Stimulated activated CD8-positive, alpha-beta memory T cell treated with anti-CD3 and anti-CD28 coated beads, Interleukin-12 subunit alpha, Interleukin-12 subunit beta, amount 100 ng/mL, for 24 hours (primary cell): ENCODE data around the gene STAT4.
A peak's percentile ranks its signal among the peaks of the same experiment; 100 is the strongest.

Source experiments
- DNase-seq: peaks from one replicate; pipeline ENCODE4 v3.0.0-alpha.2; 2020; ENCODE audit errors: extremely low read depth

STAT4 gene

GRCh38 chr2:191043438-191043837 lies 107.4 kb downstream of the STAT4 start:
- DNase-seq: no peak

- DNase-seq: no peak
Measured at GRCh38 chr2:191041418-191042161, 109.2 kb downstream of the STAT4 start.

GRCh38 chr2:191039616-191040015 lies 111.2 kb downstream of the STAT4 start:
- DNase-seq: no peak

GRCh38 chr2:191038741-191039140 lies 112.1 kb downstream of the STAT4 start:
- no peak for DNase-seq

GRCh38 chr2:191038241-191038725 lies 112.5 kb downstream of the STAT4 start:
- DNase-seq: no peak

- no peak for DNase-seq
Measured at GRCh38 chr2:191037351-191037750, 113.4 kb downstream of the STAT4 start.

- no peak for DNase-seq
Measured at GRCh38 chr2:191036363-191036762, 114.4 kb downstream of the STAT4 start.

- DNase-seq: no peak
Measured at GRCh38 chr2:191032588-191033429, 118.0 kb downstream of the STAT4 start.

GRCh38 chr2:191031256-191031655 lies 119.5 kb downstream of the STAT4 start:
- DNase-seq: no peak

GRCh38 chr2:191030521-191031154 lies 120.2 kb downstream of the STAT4 start:
- no peak for DNase-seq

GRCh38 chr2:191029280-191029950 lies 121.4 kb downstream of the STAT4 start:
- no peak for DNase-seq

GRCh38 chr2:191026377-191026776 lies 124.4 kb downstream of the STAT4 start:
- no peak for DNase-seq

- DNase-seq: no peak
Measured at GRCh38 chr2:191025135-191025534, 125.7 kb downstream of the STAT4 start.

- DNase-seq: no peak
Measured at GRCh38 chr2:191023235-191023679, 127.5 kb downstream of the STAT4 start.

GRCh38 chr2:191020742-191021381 lies 129.9 kb downstream of the STAT4 start:
- no peak for DNase-seq

GRCh38 chr2:191020221-191020741 lies 130.5 kb downstream of the STAT4 start:
- peak; percentile 86 for DNase-seq

- DNase-seq: no peak
Measured at GRCh38 chr2:191019376-191019775, 131.4 kb downstream of the STAT4 start.

- no peak for DNase-seq
Measured at GRCh38 chr2:191018643-191019119, 132.1 kb downstream of the STAT4 start.

GRCh38 chr2:191018048-191018447 lies 132.7 kb downstream of the STAT4 start:
- DNase-seq: no peak

- no peak for DNase-seq
Measured at GRCh38 chr2:191015831-191016230, 135.0 kb downstream of the STAT4 start.

GRCh38 chr2:191015239-191015638 lies 135.6 kb downstream of the STAT4 start:
- DNase-seq: no peak
